Activated B cell treated with CpG ODN at 0.5 μM for 24 hours (primary cell): ENCODE measurements around the gene RBM17. TPM values are rescaled to one million over a fixed set of nuclear protein-coding genes. Genes with fewer than 3 reads are reported as not detected.

Experiments used
- ATAC-seq: fragments of 200-7000 bp; cut with Tn5 transposase; one replicate; pipeline ENCODE4 v1.10.0; 2021; ENCODE audit warnings: low read depth, mild to moderate bottlenecking, moderate library complexity
- CTCF ChIA-PET: fragments of 350-600 bp; sonication (Branson Sonifier 250); formaldehyde crosslinking; loops from one replicate; lab custom pipeline; 2021; ENCODE audit warnings: antibody characterized with exemption; lab: Charles Lee
- POLR2A ChIA-PET: fragments of 350-600 bp; sonication (Branson Sonifier 250); formaldehyde crosslinking; loops from one replicate; lab custom pipeline; 2021; ENCODE audit warnings: antibody characterized with exemption; lab: Charles Lee
- DNase-seq: peaks from one replicate; pipeline ENCODE4 v3.0.0; 2022
- H3K27ac Mint-ChIP-seq: one replicate; pipeline ENCODE4 v1.8.0; 2020; ENCODE audit warnings: mixed read lengths
- H3K27me3 Mint-ChIP-seq: one replicate; pipeline ENCODE4 v1.8.0; 2021; ENCODE audit warnings: mixed read lengths
- H3K36me3 Mint-ChIP-seq: one replicate; pipeline ENCODE4 v1.8.0; 2021; ENCODE audit warnings: low read depth, mixed read lengths
- H3K4me1 Mint-ChIP-seq: one replicate; pipeline ENCODE4 v1.8.0; 2021; ENCODE audit warnings: mixed read lengths
- H3K4me3 Mint-ChIP-seq: one replicate; pipeline ENCODE4 v1.8.0; 2020; ENCODE audit warnings: mild to moderate bottlenecking, mixed read lengths
- H3K9me3 Mint-ChIP-seq: one replicate; pipeline ENCODE4 v1.8.0; 2020; ENCODE audit warnings: mixed read lengths
- CTCF ChIP-seq: fragments of 200-600 bp; IDR thresholded peaks from one replicate; pipeline ENCODE4 v1.8.0; 2022; ENCODE audit warnings: antibody characterized with exemption, mild to moderate bottlenecking
- intact Hi-C: fragments of 100-400 bp; cut with micrococcal nuclease; formaldehyde crosslinking; loops from one replicate; pipeline ENCODE4 v1.15.1; 2024
- total RNA-seq: library from RNA; stranded (reverse); gene quantifications from 2 replicates; pipeline ENCODE4 v1.2.3, GENCODE V29; 2022

The RBM17 gene
- total RNA-seq, 1 donor from 2014 or later, result 209 TPM

- ATAC-seq, result no peak
Measured at GRCh38 chr10:6110136-6110535, 21.3 kb downstream of the RBM17 start.

DNA sequence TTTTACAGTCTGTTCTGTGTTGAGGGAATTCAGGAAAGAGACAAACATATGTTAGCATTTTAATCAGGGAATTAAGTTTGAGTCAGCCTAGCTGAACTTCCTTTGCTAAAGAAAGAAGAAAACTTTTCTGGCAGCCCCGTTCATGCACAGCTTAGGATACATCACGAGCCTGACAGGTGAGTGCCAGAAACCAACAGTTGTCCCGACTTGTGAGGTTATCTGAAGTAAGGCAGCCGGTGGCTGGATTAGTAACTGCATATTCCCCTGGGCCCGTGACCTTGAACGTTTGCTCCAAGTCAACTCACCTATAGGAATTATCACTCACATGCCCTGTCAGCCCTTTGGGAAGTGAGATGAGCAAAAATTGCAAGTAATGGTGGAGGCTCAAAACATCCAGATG lies 24.1 kb downstream of the RBM17 start:
- DNase-seq (no peak), ATAC-seq (no peak)
- Mint-ChIP-seq H3K27ac (no peak overlapping the region), H3K27me3 (no peaks in the 10 kb centered on the region), H3K36me3 (peaks cover 90% of the 10 kb centered on the region), H3K4me3 (no peak overlapping the region), H3K4me1 (peaks cover 12% of the 10 kb centered on the region), H3K9me3 (no peaks in the 10 kb centered on the region)
- POLR2A ChIA-PET, result no interaction called here
- CTCF ChIA-PET, result interaction anchor here (1.2 kb wide), 1 partner anchor 289 kb away, joined by 5 read pairs; no protein-coding TSS in a partner anchor
- intact Hi-C loops, result no loop called here
- TF ChIP-seq CTCF, result no peak

More at GRCh38 chr10:6110136-6110535, 21.3 kb downstream of the RBM17 start:
- H3K9me3 Mint-ChIP-seq, result no peaks in the 10 kb centered on the region
- peaks cover 93% of the 10 kb centered on the region for H3K36me3 Mint-ChIP-seq
- ChIA-PET CTCF (interaction anchor here (1.1 to 6.4 kb wide), 4 partner anchors 35 to 296 kb away, joined by 3 to 39 read pairs (median 17); partner anchors contain the start of gene PFKFB3), POLR2A (interaction anchor here (0.6 to 1.6 kb wide), 3 partner anchors 41 to 291 kb away, joined by 3 to 8 read pairs (median 5); no protein-coding TSS in a partner anchor)
- no peak for TF ChIP-seq CTCF
- no peaks in the 10 kb centered on the region for H3K27me3 Mint-ChIP-seq
- peaks cover 12% of the 10 kb centered on the region for H3K4me1 Mint-ChIP-seq
- H3K27ac Mint-ChIP-seq, result no peak overlapping the region
- H3K4me3 Mint-ChIP-seq, result no peak overlapping the region
- DNase-seq, result no peak
- intact Hi-C loops, result no loop called here

DNA sequence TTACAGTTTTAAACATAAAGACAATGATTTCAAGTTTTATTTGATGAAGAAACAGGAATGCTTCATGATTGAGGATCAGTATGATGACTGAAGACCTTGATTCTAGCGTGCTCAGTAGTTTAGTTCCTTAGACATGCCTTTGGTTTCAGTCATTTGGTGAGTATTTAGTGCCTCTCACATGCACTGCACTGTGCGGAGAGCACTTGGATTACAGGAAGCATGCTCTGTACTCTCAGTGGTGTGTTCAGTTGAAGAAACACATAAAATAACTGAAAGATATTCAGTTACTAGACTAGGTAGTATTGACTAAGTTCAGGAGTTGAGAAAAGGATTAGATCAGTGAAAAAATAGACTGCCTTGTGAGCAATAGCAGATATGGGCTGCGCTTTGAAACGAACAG lies 25.5 kb downstream of the RBM17 start:
- DNase-seq (no peak), ATAC-seq (no peak)
- Mint-ChIP-seq H3K4me1 (peaks cover 3% of the 10 kb centered on the region), H3K36me3 (peaks cover 80% of the 10 kb centered on the region), H3K27ac (no peak overlapping the region), H3K9me3 (no peaks in the 10 kb centered on the region), H3K4me3 (no peak overlapping the region), H3K27me3 (no peaks in the 10 kb centered on the region)
- intact Hi-C loops, result no loop called here
- ChIA-PET CTCF (interaction anchor here (1.2 kb wide), 1 partner anchor 287 kb away, joined by 5 read pairs; no protein-coding TSS in a partner anchor), POLR2A (no interaction called here)
- no peak for TF ChIP-seq CTCF

DNA sequence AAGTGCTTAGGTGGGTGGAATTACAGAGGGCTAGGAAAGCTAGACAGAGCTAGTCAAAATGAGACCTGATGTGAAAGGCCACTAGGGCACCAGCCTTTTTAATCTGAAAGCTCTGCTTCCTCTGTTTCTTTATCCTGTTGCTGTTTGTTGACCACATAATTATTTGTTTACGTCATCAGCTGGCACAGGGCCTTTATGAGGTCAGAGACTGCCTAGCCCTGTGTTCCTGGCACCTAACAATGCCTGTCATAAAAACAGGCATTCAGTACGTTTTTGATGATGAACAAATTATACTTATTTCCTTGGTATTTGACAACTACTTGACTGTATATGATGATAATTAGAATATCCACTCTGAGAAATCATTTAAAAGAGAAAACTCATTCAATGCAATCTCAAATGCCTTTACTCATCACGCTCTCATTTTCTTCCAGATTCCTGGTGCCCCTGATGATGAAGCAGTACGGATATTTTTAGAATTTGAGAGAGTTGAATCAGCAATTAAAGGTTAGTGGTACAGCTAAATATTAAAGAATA lies 26.0 kb downstream of the RBM17 start:
- intact Hi-C loops, result no loop called here
- Mint-ChIP-seq H3K9me3 (no peaks in the 10 kb centered on the region), H3K4me1 (no peaks in the 10 kb centered on the region), H3K27ac (no peak overlapping the region), H3K27me3 (no peaks in the 10 kb centered on the region), H3K4me3 (no peak overlapping the region), H3K36me3 (peaks cover 74% of the 10 kb centered on the region)
- CTCF ChIA-PET, result no interaction called here
- no peak for DNase-seq
- TF ChIP-seq CTCF, result no peak
- ATAC-seq, result no peak
- POLR2A ChIA-PET, result no interaction called here

DNA sequence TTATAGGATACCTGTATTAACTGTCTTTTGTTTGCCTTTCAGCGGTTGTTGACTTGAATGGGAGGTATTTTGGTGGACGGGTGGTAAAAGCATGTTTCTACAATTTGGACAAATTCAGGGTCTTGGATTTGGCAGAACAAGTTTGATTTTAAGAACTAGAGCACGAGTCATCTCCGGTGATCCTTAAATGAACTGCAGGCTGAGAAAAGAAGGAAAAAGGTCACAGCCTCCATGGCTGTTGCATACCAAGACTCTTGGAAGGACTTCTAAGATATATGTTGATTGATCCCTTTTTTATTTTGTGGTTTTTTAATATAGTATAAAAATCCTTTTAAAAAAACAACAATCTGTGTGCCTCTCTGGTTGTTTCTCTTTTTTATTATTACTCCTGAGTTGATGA lies 26.6 kb downstream of the RBM17 start:
- Mint-ChIP-seq H3K36me3 (peaks cover 69% of the 10 kb centered on the region), H3K4me3 (no peak overlapping the region), H3K27ac (no peak overlapping the region), H3K4me1 (no peaks in the 10 kb centered on the region), H3K27me3 (no peaks in the 10 kb centered on the region), H3K9me3 (no peaks in the 10 kb centered on the region)
- CTCF ChIA-PET, result no interaction called here
- DNase-seq (no peak), ATAC-seq (no peak)
- POLR2A ChIA-PET, result no interaction called here
- no peak for TF ChIP-seq CTCF
- intact Hi-C loops, result no loop called here
